GM19372 (cell line): ENCODE data around the gene RPGRIP1.
"Not testable (repeated sequence)": the region's sequence is repeated elsewhere in the genome, so short reads cannot be mapped to it uniquely, and the experiment has no call there.

Experiments
- ATAC-seq: cut with Tn5 transposase; IDR thresholded peaks from one replicate; pipeline ENCODE4 v1.9.1; 2021; ENCODE audit warnings: mild to moderate bottlenecking, low read depth, moderate library complexity; ENCODE audit not compliant: unreplicated experiment

The RPGRIP1 gene

DNA sequence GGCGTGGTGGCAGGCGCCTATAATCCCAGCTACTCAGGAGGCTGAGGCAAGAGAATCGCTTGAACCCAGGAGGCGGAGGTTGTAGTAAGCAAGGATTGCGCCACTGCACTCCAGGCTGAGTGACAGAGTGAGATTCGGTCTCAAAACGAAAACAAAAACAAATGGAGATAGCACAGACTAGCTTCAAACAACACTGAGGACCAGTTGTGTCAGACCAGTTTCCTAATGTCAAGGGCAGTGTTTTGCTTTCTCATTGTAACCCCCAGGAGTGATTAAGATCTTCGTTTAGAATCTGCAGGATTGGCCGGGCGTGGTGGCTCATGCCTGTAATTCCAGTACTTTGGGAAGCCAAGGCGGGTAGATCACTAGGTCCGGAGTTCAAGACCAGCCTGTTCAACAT is 18.5 kb downstream of the RPGRIP1 start:
- no peak for ATAC-seq

- ATAC-seq, result no peak
Measured at GRCh38 chr14:21299562-21300130, 19.8 kb downstream of the RPGRIP1 start.

DNA sequence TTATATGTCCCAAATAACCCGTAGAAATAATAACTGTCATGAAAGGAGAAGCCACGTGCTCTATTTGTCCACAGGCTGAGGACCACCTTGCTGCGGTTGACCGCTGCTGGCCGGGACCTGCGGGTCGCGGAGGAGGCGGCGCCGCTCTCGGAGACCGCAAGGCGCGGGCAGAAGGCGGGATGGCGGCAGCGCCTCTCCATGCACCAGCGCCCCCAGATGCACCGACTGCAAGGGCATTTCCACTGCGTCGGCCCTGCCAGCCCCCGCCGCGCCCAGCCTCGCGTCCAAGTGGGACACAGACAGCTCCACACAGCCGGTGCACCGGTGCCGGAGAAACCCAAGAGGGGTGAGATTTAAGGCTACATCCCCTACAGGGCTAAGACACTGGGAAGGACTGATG is 21.0 kb downstream of the RPGRIP1 start:
- ATAC-seq, result no peak

- ATAC-seq, result no peak
Measured at GRCh38 chr14:21302013-21302835, 22.3 kb downstream of the RPGRIP1 start.

DNA sequence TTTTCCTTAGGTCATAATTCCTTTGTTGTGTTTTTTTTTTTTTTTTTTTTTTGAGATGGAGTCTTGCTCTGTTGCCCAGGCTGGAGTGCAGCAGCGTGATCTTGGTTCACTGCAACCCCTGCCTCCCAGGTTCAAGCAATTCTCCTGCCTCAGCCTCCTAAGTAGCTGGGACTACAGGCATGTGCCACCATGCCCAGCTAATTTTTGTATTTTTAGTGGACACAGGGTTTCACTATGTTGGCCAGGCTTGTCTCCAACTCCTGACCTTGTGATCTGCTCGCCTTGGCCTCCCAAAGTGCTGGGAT is 22.9 kb downstream of the RPGRIP1 start:
- not testable (repeated sequence) for ATAC-seq

- ATAC-seq, result no peak
Measured at GRCh38 chr14:21307637-21308036, 27.8 kb downstream of the RPGRIP1 start.

DNA sequence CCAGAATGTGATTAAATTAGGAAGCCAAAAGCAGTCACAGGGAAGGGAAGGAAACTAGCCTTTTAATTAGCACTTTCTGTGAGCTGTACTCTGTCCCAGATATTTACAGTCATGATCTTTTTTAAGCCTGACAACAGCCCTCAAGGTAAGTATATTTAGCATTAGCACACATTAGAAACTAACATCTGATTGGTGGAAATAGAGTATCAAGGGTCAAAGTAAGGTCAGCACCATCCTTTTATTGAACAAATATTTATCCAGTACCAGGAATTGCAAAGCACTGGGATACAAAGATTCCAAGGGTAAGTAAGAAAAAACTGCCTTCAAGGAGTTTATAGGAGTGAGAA is 28.2 kb downstream of the RPGRIP1 start:
- ATAC-seq, result peak; percentile 33

GRCh38 chr14:21308479-21309237 is 28.8 kb downstream of the RPGRIP1 start:
- peak; percentile 77 for ATAC-seq

DNA sequence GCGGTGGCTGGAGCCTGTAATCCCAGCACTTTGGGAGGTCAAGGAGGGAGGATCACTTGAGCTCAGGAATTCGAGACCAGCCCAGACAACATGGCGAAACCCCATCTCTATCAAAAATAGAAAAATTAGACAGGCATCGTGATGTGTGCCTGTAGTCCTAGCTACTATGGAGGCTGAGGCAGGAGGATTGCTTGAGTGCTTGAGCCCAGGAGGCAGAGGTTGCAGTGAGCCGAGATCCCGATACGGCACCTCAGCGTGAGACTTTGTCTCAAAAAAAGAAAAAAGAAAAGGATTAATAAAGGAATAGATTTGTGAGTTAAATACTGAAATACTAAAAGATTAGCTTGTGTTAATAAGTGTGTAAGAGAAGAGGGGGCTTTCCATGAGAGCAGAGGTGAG is 29.4 kb downstream of the RPGRIP1 start:
- no peak for ATAC-seq

- ATAC-seq, result no peak
Measured at GRCh38 chr14:21309956-21310355, 30.1 kb downstream of the RPGRIP1 start.

- ATAC-seq, result no peak
Measured at GRCh38 chr14:21311614-21312013, 31.7 kb downstream of the RPGRIP1 start.

DNA sequence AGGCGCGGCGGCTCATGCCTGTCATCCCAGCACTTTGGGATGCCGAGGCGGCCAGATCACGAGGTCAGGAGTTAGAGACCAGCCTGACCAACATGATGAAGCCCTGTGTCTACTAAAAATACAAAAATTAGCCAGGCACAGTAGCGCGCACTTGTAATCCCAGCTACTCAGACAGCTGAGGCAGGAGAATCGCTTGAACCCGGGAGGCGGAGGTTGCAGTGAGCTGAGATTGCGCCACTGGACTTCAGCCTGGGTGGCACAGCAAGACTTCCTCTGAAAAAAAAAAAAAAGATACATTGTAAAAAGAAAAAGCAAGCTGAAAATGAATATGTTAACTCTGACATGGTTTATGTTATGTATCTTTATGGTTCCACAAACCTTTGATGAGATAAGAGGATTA is 33.6 kb downstream of the RPGRIP1 start:
- ATAC-seq, result no peak

DNA sequence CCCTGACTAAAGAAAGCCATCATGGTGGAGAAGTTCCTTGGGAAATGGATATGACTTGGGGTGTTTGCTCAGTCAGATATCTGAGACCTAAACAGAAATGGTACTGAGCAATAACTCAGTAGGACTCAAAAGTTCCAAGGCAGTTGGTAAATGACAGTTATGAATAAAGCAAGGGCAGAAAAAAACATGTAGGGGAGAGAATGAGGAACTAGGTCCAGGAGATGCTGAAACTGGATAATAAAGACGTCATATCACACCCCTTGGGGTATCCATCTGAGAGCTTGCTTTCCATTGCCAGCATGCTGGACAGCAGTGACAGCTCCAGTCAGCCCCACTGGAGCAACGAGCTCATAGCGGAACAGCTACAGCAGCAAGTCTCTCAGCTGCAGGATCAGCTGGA is 37.5 kb downstream of the RPGRIP1 start:
- ATAC-seq, result no peak

DNA sequence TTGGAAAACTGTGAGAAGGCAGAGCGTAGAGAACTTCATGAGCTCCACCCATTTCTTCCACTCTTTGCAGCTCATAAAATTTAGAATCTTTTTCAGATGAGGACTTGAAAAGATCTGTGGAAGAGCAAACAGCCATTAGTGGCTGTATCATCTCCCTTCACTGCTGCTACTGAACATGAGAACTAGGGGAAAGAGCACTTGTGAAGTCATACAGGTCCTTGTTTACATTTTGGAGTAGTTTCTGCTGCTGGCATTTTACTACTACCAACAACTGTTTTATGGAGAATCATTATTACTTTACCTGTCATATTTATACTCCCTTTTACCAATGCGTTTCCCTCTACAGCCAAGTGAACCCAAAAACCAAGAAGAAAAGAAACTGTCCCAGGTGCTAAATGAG is 41.0 kb downstream of the RPGRIP1 start:
- ATAC-seq, result no peak

DNA sequence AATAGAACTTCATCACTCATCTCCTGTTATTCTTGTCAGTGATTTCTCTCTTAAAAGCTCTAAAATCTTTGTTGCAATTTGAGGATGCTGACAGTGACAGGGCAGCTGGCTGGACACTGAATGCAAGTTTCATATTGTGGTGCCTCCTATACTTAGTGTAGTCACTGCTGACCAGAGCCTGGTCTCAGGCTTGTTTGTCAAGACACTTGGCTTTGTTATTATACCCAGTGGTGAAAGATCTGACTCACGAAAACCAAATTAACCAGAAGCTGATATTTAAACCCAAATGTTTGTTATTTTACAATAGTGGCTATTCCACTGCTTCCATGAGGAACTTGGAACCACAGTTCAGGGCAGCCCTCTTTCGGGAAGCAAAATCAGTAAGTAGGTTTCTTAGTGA is 42.8 kb downstream of the RPGRIP1 start:
- no peak for ATAC-seq

- no peak for ATAC-seq
Measured at GRCh38 chr14:21326972-21327371, 47.1 kb downstream of the RPGRIP1 start.
